HepG2 (cell line): ENCODE results near the gene NUP93. TPM values are rescaled to one million over a fixed set of nuclear protein-coding genes. Genes with fewer than 3 reads are reported as not detected.

ENCODE experiments used
- ATAC-seq: fragments of 200-7000 bp; cut with Tn5 transposase; 3 replicates; pipeline ENCODE4 v1.9.1; 2020; ENCODE audit warnings: mild to moderate bottlenecking, moderate library complexity
- BruUV-seq: library from RNA; stranded (reverse); fragments of 400-500 nt; replicated peaks from 2 replicates; lab custom pipeline; 2021; lab: Mats Ljungman, UMichigan
- CTCF ChIA-PET: fragments of 300-600 bp; formaldehyde crosslinking; extraction: SDS; loops from one replicate; lab custom pipeline; 2021; ENCODE audit warnings: low total read pairs, inconsistent platforms, low intra/inter-chr PET ratio; lab: Yijun Ruan, JAX
- POLR2A ChIA-PET: fragments of 350-600 bp; sonication (Branson Sonifier 250); formaldehyde crosslinking; loops from one replicate; lab custom pipeline; 2020; ENCODE audit warnings: antibody characterized with exemption, inconsistent platforms; lab: Yijun Ruan, JAX
- DNase-seq: peaks from one replicate; pipeline ENCODE4 v3.0.0-alpha.2; 2015; ENCODE audit warnings: low spot score
- FAIRE-seq: peaks from 3 replicates; lab custom pipeline; 2011; peaks lifted over from hg19 to GRCh38; lab: Jason Lieb, UNC
- H2AFZ ChIP-seq: one replicate; pipeline ENCODE4 v1.6.1; 2011; ENCODE audit warnings: low read length, inconsistent platforms
- H3K27ac ChIP-seq: fragments of 300-600 bp; 3 replicates; pipeline ENCODE4 v1.8.0; 2011; ENCODE audit warnings: mixed run types, mild to moderate bottlenecking, mixed read lengths, low read length, inconsistent platforms; ENCODE audit not compliant: insufficient read depth; ENCODE audit errors: extremely low read length
- H3K27me3 ChIP-seq, 2 experiments: fragments of 200-600 bp in 1 of 2; 2 replicates in 1 of 2; 3 replicates in 1 of 2; pipeline versions ENCODE4 v1.6.0 to v1.8.0; 2011; ENCODE audit warnings: low read length in 2 of 2, mild to moderate bottlenecking in 2 of 2, moderate library complexity in 2 of 2, inconsistent platforms in 1 of 2; ENCODE audit not compliant: insufficient read depth in 2 of 2, control insufficient read depth in 1 of 2
- H3K36me3 ChIP-seq, 2 experiments: fragments of 200-600 bp in 1 of 2; replicated peaks in 1 of 2; 2 replicates in 1 of 2; 3 replicates in 1 of 2; pipeline versions ENCODE4 v1.5.1 to v1.8.0; 2011; ENCODE audit warnings: low read length in 2 of 2, inconsistent platforms in 1 of 2; ENCODE audit not compliant: insufficient read depth in 2 of 2, control insufficient read depth in 1 of 2
- H3K4me1 ChIP-seq: 2 replicates; pipeline ENCODE4 v1.5.1; 2012; ENCODE audit warnings: low read length, inconsistent platforms; ENCODE audit not compliant: insufficient read depth
- H3K4me2 ChIP-seq: 2 replicates; pipeline ENCODE4 v1.6.0; 2011; ENCODE audit warnings: low read depth, low read length, inconsistent platforms
- H3K4me3 ChIP-seq, 3 experiments: fragments of 200-600 bp in 1 of 3; sonication (generic), shearing (Covaris generic) in 1 of 3; replicated peaks in 1 of 3; 2 replicates each; pipeline ENCODE4 v1.5.1; 2011 to 2016; ENCODE audit warnings: low read length in 3 of 3, inconsistent platforms in 2 of 3, low read depth in 2 of 3, mild to moderate bottlenecking in 2 of 3, control low read depth in 1 of 3, mixed read lengths in 1 of 3; ENCODE audit not compliant: insufficient read depth in 1 of 3
- H3K79me2 ChIP-seq: one replicate; pipeline ENCODE4 v1.6.1; 2011; ENCODE audit warnings: low read length, inconsistent platforms; ENCODE audit not compliant: insufficient read depth
- H3K9ac ChIP-seq: 2 replicates; pipeline ENCODE4 v1.6.0; 2011; ENCODE audit warnings: mild to moderate bottlenecking, low read depth, low read length, inconsistent platforms; ENCODE audit not compliant: insufficient read depth
- H3K9me3 ChIP-seq: 2 replicates; pipeline ENCODE4 v1.5.1; 2012; ENCODE audit warnings: mild to moderate bottlenecking, low read length
- H4K20me1 ChIP-seq: 2 replicates; pipeline ENCODE4 v1.6.0; 2011; ENCODE audit warnings: inconsistent platforms, mild to moderate bottlenecking, low read length, moderate library complexity; ENCODE audit not compliant: insufficient read depth
- GFI1 ChIP-seq: sonication (generic); formaldehyde crosslinking; IDR thresholded peaks from 2 replicates; pipeline ENCODE4 v1.5.0; 2020; ENCODE audit warnings: missing genetic modification reagents, mild to moderate bottlenecking, borderline replicate concordance
- MYC ChIP-seq: sonication (generic); formaldehyde crosslinking; IDR thresholded peaks from 2 replicates; pipeline ENCODE4 v1.9.0; 2021; ENCODE audit warnings: missing genetic modification reagents, borderline replicate concordance
- NFYB ChIP-seq: sonication (generic); formaldehyde crosslinking; IDR thresholded peaks from 2 replicates; pipeline ENCODE4 v1.4.0; 2020; ENCODE audit warnings: missing genetic modification reagents
- NFYC ChIP-seq: IDR thresholded peaks from 2 replicates; pipeline ENCODE4 v1.6.1; 2016; ENCODE audit warnings: missing genetic modification reagents, missing compliant biosample characterization
- TAF15 ChIP-seq: fragments of 200-400 bp; formaldehyde crosslinking; IDR thresholded peaks from one replicate; pipeline ENCODE4 v1.6.1; 2018; ENCODE audit warnings: mild to moderate bottlenecking, low read depth, low read length; ENCODE audit not compliant: poor library complexity, severe bottlenecking
- ZNF329 ChIP-seq: sonication (generic); formaldehyde crosslinking; IDR thresholded peaks from 2 replicates; pipeline ENCODE4 v1.9.0; 2021; ENCODE audit warnings: low read depth, mild to moderate bottlenecking, missing genetic modification reagents
- ZNF720 ChIP-seq: sonication (generic); formaldehyde crosslinking; IDR thresholded peaks from 2 replicates; pipeline ENCODE4 v1.4.0; 2020; ENCODE audit warnings: missing genetic modification reagents
- ZSCAN9 ChIP-seq: IDR thresholded peaks from 2 replicates; pipeline ENCODE4 v1.6.1; 2016; ENCODE audit warnings: borderline replicate concordance
- WGBS: methylation state at CpG from one replicate; pipeline ENCODE4 v1.1.6; 2017; ENCODE audit warnings: low lambda C conversion rate; 5-methylcytosine and 5-hydroxymethylcytosine counted together
- in situ Hi-C: cut with HindIII; loops from 2 replicates; pipeline ENCODE4 v1.10.0; 2017; ENCODE audit warnings: low pct_unique_long_range_greater_than_20kb; ENCODE audit not compliant: extremely low pct_ligation_motif_present
- intact Hi-C: fragments of 100-400 bp; cut with micrococcal nuclease; formaldehyde crosslinking; loops from one replicate; pipeline ENCODE4 v1.10.0; 2022; ENCODE audit not compliant: unreplicated experiment
- polyA plus RNA-seq, 8 experiments: library from polyadenylated mRNA; depleted of rRNA in 3 of 8; stranded (reverse) in 7 of 8; unstranded in 1 of 8; fragments of >200 nt; fragmentation: Illumina TruSeq in 4 of 8; extraction: Trizol in 4 of 8; gene quantifications; 2 replicates each; pipeline versions ENCODE4 v1.2.1 to v1.2.3, GENCODE V29; 2011 to 2016; ENCODE audit warnings: low read depth in 4 of 8, missing spikeins in 1 of 8, mixed read lengths in 1 of 8; ENCODE audit not compliant: insufficient read depth in 1 of 8
- total RNA-seq, 5 experiments: library from RNA; depleted of rRNA; stranded (reverse); fragments of >200 nt; fragmentation: Illumina TruSeq; extraction: Trizol; gene quantifications; 2 replicates each; pipeline ENCODE4 v1.2.3, GENCODE V29; 2016; ENCODE audit warnings: low read depth in 1 of 5

Gene NUP93
- total and polyA plus RNA-seq, 2 of the 13 experiments (the other 11 are each of a cell fraction or from before 2014, with no cell fraction given): 58.5 to 140 TPM

GRCh38 chr16:56726283-56726682, 3.6 kb upstream of the NUP93 start:
- intact Hi-C loops (no loop called here), in situ Hi-C loops (no loop called here)
- no peaks in the 10 kb centered on the region; a peak in 1 of 5 replicates for H3K27me3 ChIP-seq

GRCh38 chr16:56726926-56727325, 3.0 kb upstream of the NUP93 start:
- Histone ChIP-seq H3K79me2 (peaks cover 19% of the 10 kb centered on the region), H3K9me3 (no peaks in the 10 kb centered on the region), H3K4me2 (no peak overlapping the region), H2AFZ (no peak overlapping the region)
- in situ Hi-C loops: no loop called here
- CTCF ChIA-PET: no interaction called here
- ATAC-seq: no peak
- TF ChIP-seq NFYC (CRISPR knock-in tag): peak; percentile 24; the same call in 1 of the 2 replicates
- TF ChIP-seq ZSCAN9 (CRISPR knock-in tag): no peak
- TF ChIP-seq ZNF720 (CRISPR knock-in tag): no peak
- TF ChIP-seq NFYB (CRISPR knock-in tag): peak; percentile 62
- no peak for TF ChIP-seq MYC
- 0 out of 2 replicates have a peak, but pooled peaks have one; percentile 20 for TF ChIP-seq GFI1 (CRISPR knock-in tag)
- TF ChIP-seq, all 625 proteins: peak for 3
- H3K36me3 ChIP-seq: no peaks in the 10 kb centered on the region
- DNase-seq (no peak), FAIRE-seq (no peak)
- H3K27me3 ChIP-seq: no peaks in the 10 kb centered on the region; a peak in 1 of 5 replicates
- intact Hi-C loops: no loop called here
- no peak overlapping the region for H3K4me3 ChIP-seq
- BruUV-seq: no TSS peak
- no peak overlapping the region for H3K9ac ChIP-seq
- H4K20me1 ChIP-seq: no peaks in the 10 kb centered on the region
- POLR2A ChIA-PET: no interaction called here
- peaks cover 40% of the 10 kb centered on the region for H3K4me1 ChIP-seq
- WGBS: 69% methylated on average over 6 of the region's 6 CpGs
- no peak overlapping the region for H3K27ac ChIP-seq

More at GRCh38 chr16:56726283-56726682, 3.6 kb upstream of the NUP93 start:
- ChIA-PET CTCF (no interaction called here), POLR2A (no interaction called here)
- DNase-seq (no peak), FAIRE-seq (no peak), ATAC-seq (no peak)
- Histone ChIP-seq H3K9ac (no peak overlapping the region), H3K79me2 (peaks cover 13% of the 10 kb centered on the region), H3K27ac (no peak overlapping the region), H3K4me2 (no peak overlapping the region), H3K4me3 (no peak overlapping the region), H4K20me1 (no peaks in the 10 kb centered on the region), H3K9me3 (no peaks in the 10 kb centered on the region), H2AFZ (no peak overlapping the region), H3K4me1 (peaks cover 34% of the 10 kb centered on the region), H3K36me3 (no peaks in the 10 kb centered on the region)
- WGBS: 50% methylated on average over 2 of the region's 2 CpGs
- no TSS peak for BruUV-seq
- no peak for TF ChIP-seq TAF15
- TF ChIP-seq ZNF329 (CRISPR knock-in tag): peak; percentile 95
